T-cell (primary cell): Measurements from ENCODE around the gene SLC23A1. TPM values are rescaled to one million over a fixed set of nuclear protein-coding genes. Genes with fewer than 3 reads are reported as not detected.

Experiments
- ATAC-seq, 4 experiments: fragments of 200-7000 bp in 3 of 4; fragments of 150-1000 bp in 1 of 4; cut with Tn5 transposase; replicated peaks in 1 of 4; 1 replicate in 3 of 4; 2 replicates in 1 of 4; pipeline ENCODE4 v1.10.0; 2021; ENCODE audit warnings: moderate library complexity in 3 of 4, mild to moderate bottlenecking in 2 of 4, moderate number of reproducible peaks in 1 of 4
- CTCF ChIA-PET, 2 donors: fragments of 300-600 bp; sonication (Branson Sonifier 250); formaldehyde crosslinking; loops; one replicate each; lab custom pipeline; 2022; ENCODE audit warnings: antibody characterized with exemption in 2 of 2; lab: Charles Lee
- POLR2A ChIA-PET, 2 donors: fragments of 300-600 bp; sonication (Branson Sonifier 250); formaldehyde crosslinking; loops; one replicate each; lab custom pipeline; 2022; ENCODE audit warnings: antibody characterized with exemption in 2 of 2; lab: Charles Lee
- DNase-seq, 35 experiments: peaks; one replicate each; pipeline versions ENCODE4 v3.0.0 to v3.0.0-alpha.2; 2013 to 2023
- H3K27ac ChIP-seq: one replicate; pipeline ENCODE4 v1.5.1; 2013; ENCODE audit warnings: low read length
- H3K27me3 ChIP-seq, 2 experiments: replicated peaks in 1 of 2; 1 replicate in 1 of 2; 2 replicates in 1 of 2; pipeline versions ENCODE4 v1.6.1 to v1.7.0; 2013; ENCODE audit warnings: low read length in 1 of 2, mixed read lengths in 1 of 2; ENCODE audit not compliant: control insufficient read depth in 2 of 2, insufficient read depth in 2 of 2; ENCODE audit errors: extremely low read depth in 1 of 2
- H3K36me3 ChIP-seq, 2 donors: 1 replicate in 1 of 2; 2 replicates in 1 of 2; pipeline versions ENCODE4 v1.6.1 to v1.7.0; 2013; ENCODE audit warnings: low read length in 1 of 2; ENCODE audit not compliant: control insufficient read depth in 2 of 2, insufficient read depth in 1 of 2; ENCODE audit errors: extremely low read depth in 1 of 2
- H3K4me1 ChIP-seq, 2 experiments: 1 replicate in 1 of 2; 2 replicates in 1 of 2; pipeline versions ENCODE4 v1.6.1 to v1.7.0; 2013; ENCODE audit warnings: low read length in 2 of 2, mixed read lengths in 1 of 2; ENCODE audit not compliant: insufficient read depth in 2 of 2, control insufficient read depth in 1 of 2; ENCODE audit errors: extremely low read depth in 1 of 2
- H3K4me3 ChIP-seq, 2 donors: 1 replicate in 1 of 2; 2 replicates in 1 of 2; pipeline versions ENCODE4 v1.5.1 to v1.7.0; 2013; ENCODE audit warnings: mild to moderate bottlenecking in 2 of 2, low read length in 1 of 2, moderate library complexity in 1 of 2; ENCODE audit not compliant: control insufficient read depth in 1 of 2; ENCODE audit errors: extremely low read depth in 1 of 2
- H3K9me3 ChIP-seq: 2 replicates; pipeline ENCODE4 v1.7.0; 2013
- H3K27ac Mint-ChIP-seq, 2 donors: one replicate each; pipeline ENCODE4 v1.8.0; 2020 to 2021; ENCODE audit warnings: mild to moderate bottlenecking in 2 of 2, mixed read lengths in 2 of 2
- H3K27me3 Mint-ChIP-seq, 2 donors: one replicate each; pipeline ENCODE4 v1.8.0; 2021 to 2022; ENCODE audit warnings: mixed read lengths in 2 of 2
- H3K36me3 Mint-ChIP-seq: one replicate; pipeline ENCODE4 v1.8.0; 2021; ENCODE audit warnings: mixed read lengths
- H3K4me1 Mint-ChIP-seq, 3 donors: one replicate each; pipeline ENCODE4 v1.8.0; 2020 to 2022; ENCODE audit warnings: mixed read lengths in 3 of 3, mild to moderate bottlenecking in 1 of 3
- H3K4me3 Mint-ChIP-seq, 3 donors: one replicate each; pipeline ENCODE4 v1.8.0; 2020 to 2022; ENCODE audit warnings: mild to moderate bottlenecking in 3 of 3, mixed read lengths in 3 of 3, moderate library complexity in 3 of 3
- H3K9me3 Mint-ChIP-seq, 3 donors: one replicate each; pipeline ENCODE4 v1.8.0; 2020 to 2022; ENCODE audit warnings: mixed read lengths in 3 of 3
- WGBS: methylation state at CpG from one replicate; pipeline ENCODE4 v1.1.5; 2013; ENCODE audit warnings: missing lambda C conversion rate; ENCODE audit not compliant: insufficient coverage; 5-methylcytosine and 5-hydroxymethylcytosine counted together
- total RNA-seq, 35 experiments: library from RNA in 6 of 35; stranded (reverse) in 6 of 35; fragments of 120-200 nt in 1 of 35; gene quantifications; one replicate each; pipeline versions ENCODE4 v1.2.1 to v1.2.4 and lab custom pipeline; 2013 to 2026

The SLC23A1 gene
- total RNA-seq, 5 donors from 2014 or later (not counting 1 experiment from before 2014, with no cell fraction given): 0.15 to 0.86 TPM; not detected in 3

DNA sequence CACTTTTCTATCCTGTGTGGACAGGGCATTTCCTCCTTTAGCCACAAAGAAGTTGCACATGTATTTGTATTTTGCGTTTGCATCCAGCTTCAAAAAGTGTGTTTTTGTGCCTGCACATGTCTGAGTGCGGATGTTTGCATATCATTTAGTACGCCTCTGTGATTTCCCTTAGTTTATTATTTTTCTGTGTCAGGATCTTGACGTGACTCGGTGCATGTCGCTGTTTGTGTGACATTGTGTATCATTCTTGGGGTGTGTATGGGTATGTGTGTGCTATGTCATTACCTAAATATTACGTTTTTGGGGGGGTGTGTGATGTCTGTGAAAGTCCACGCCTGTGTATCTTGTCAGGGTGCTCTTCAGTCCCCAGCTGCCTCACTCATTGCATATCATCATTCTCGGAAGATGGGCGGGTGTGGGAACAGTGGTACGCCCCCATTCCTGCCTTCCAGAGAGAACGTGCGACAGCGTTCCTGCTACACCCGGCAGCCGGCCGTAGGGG is 41.9 kb downstream of the SLC23A1 start:
- H3K9me3 ChIP-seq: no peaks in the 10 kb centered on the region
- H3K4me1 ChIP-seq: peaks cover 23 to 32% of the 10 kb centered on the region in 2 experiments
- peak overlapping the region; percentile 99 for H3K27ac ChIP-seq
- POLR2A ChIA-PET: interaction anchor here (0.7 to 1.6 kb wide), 7 partner anchors 9 to 891 kb away, joined by 3 to 12 read pairs (median 5); partner anchors contain the start of gene MATR3 (in 1 of the 2)
- Mint-ChIP-seq H3K4me1 (peaks cover 55 to 61% (median 60%) of the 10 kb centered on the region in 3 donors), H3K27ac (peak overlapping the region; percentile 99), H3K9me3 (no peaks in the 10 kb centered on the region), H3K36me3 (peaks cover 18% of the 10 kb centered on the region), H3K4me3 (peak overlapping the region; percentile 98 to 100 (median 100)), H3K27me3 (no peaks in the 10 kb centered on the region)
- peaks cover 0 to 3% of the 10 kb centered on the region in 2 experiments for H3K27me3 ChIP-seq
- H3K36me3 ChIP-seq: no peaks in the 10 kb centered on the region
- 2% methylated on average over 15 of the region's 17 CpGs for WGBS
- CTCF ChIA-PET: interaction anchor here (0.6 to 1.6 kb wide), 8 partner anchors 10 to 762 kb away, joined by 3 to 7 read pairs (median 6); partner anchors contain the start of gene MATR3 (in 1 of the 2)
- DNase-seq: no peak
- ATAC-seq: peak in 3 of 4 experiments; percentile 12 to 17 (median 13)
- peak overlapping the region; percentile 99 to 100 for H3K4me3 ChIP-seq

DNA sequence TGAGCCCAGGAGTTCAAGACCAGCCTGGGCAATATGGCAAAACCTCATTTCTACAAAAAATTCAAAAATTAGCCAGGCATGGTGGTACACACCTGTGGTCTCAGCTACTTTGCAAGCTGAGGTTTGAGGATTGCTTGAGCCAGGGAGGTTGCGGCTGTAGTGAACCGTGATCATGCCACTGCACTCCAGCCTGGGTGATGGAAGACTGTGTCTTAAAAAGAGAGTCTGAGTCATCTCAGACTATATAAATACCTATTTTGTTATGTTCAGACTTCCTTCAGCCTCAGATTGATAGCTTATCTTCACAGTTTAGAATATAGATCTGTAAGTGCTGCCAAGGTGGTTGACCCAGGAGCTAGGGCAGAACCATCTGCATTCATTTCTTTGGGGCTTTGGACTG is 43.0 kb downstream of the SLC23A1 start:
- H3K27ac ChIP-seq: no peak overlapping the region
- H3K4me3 ChIP-seq: no peak overlapping the region
- H3K9me3 ChIP-seq: no peaks in the 10 kb centered on the region
- H3K4me3 Mint-ChIP-seq: peak overlapping the region in 2 of 3 donors; percentile 36 to 100
- H3K27me3 ChIP-seq: peaks cover 0 to 3% of the 10 kb centered on the region in 2 experiments
- ATAC-seq (no peak), DNase-seq (no peak)
- no peak overlapping the region for H3K27ac Mint-ChIP-seq
- peaks cover 23 to 26% of the 10 kb centered on the region in 2 experiments for H3K4me1 ChIP-seq
- H3K36me3 ChIP-seq: no peaks in the 10 kb centered on the region
- no CpG with 5 or more reads among the region's 2 CpGs for WGBS
- no peaks in the 10 kb centered on the region for H3K27me3 Mint-ChIP-seq
- CTCF ChIA-PET: no interaction called here
- POLR2A ChIA-PET: interaction anchor here in 1 of 2 donors (0.7 kb wide), 2 partner anchors 27 to 796 kb away, joined by 3 to 6 read pairs; no protein-coding TSS in a partner anchor
- peaks cover 51 to 59% (median 52%) of the 10 kb centered on the region in 3 donors for H3K4me1 Mint-ChIP-seq
- peaks cover 14% of the 10 kb centered on the region for H3K36me3 Mint-ChIP-seq
- no peaks in the 10 kb centered on the region for H3K9me3 Mint-ChIP-seq

DNA sequence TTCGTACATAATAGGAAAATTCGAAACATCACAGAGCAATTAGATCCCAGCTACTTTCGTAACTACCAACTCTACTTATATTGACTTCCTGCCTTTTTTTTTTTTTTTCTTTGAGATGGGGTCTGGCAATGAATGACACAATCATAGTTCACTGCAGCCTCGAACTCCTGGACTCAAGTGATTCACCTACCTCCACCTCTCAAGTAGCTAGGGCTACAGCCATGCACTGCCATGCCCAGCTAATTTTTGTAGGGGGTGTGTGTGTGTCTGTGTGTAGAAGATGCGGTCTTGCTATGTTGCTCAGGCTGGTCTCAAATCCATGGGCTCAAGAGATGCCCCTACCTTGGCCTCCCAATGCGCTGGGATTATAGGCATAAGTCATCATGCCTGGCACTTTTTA is 47.3 kb downstream of the SLC23A1 start:
- peaks cover under 1 to 3% of the 10 kb centered on the region in 2 experiments for H3K4me1 ChIP-seq
- no peaks in the 10 kb centered on the region for H3K27me3 ChIP-seq
- H3K27ac ChIP-seq: no peak overlapping the region
- H3K36me3 ChIP-seq: peaks cover 3 to 17% of the 10 kb centered on the region in 2 donors
- no peaks in the 10 kb centered on the region for H3K27me3 Mint-ChIP-seq
- no peak overlapping the region for H3K4me3 Mint-ChIP-seq
- H3K36me3 Mint-ChIP-seq: peaks cover 9% of the 10 kb centered on the region
- POLR2A ChIA-PET: interaction anchor here (0.5 to 1.1 kb wide), 3 partner anchors 14 to 1109 kb away, joined by 4 to 9 read pairs (median 9); no protein-coding TSS in a partner anchor
- no peak overlapping the region for H3K4me3 ChIP-seq
- ATAC-seq (peak in 3 of 4 experiments; percentile 23 to 40 (median 29)), DNase-seq (peak in 2 of 35 experiments; percentile 24 to 27)
- CTCF ChIA-PET: interaction anchor here in 1 of 2 donors (0.6 to 0.7 kb wide), 3 partner anchors 11 to 737 kb away, joined by 3 read pairs; no protein-coding TSS in a partner anchor
- no peaks in the 10 kb centered on the region for H3K9me3 ChIP-seq
- 67% methylated on average over 1 of the region's 6 CpGs for WGBS
- H3K9me3 Mint-ChIP-seq: no peaks in the 10 kb centered on the region
- peak overlapping the region in 1 of 2 donors; percentile 71 for H3K27ac Mint-ChIP-seq
- peaks cover 12 to 24% (median 15%) of the 10 kb centered on the region in 3 donors for H3K4me1 Mint-ChIP-seq

Other genes with a start within 250 kb of the SLC23A1 start
- gene SIL1, start 184.9 kb downstream of the SLC23A1 start, total RNA-seq: 10 to 100 TPM; 14.2 to 16.5 (median 15.8) TPM
- gene MATR3, start 89.6 kb downstream of the SLC23A1 start, total RNA-seq: 100 to 1,000 TPM; 187 to 359 (median 200) TPM
- gene PAIP2, start 41.4 kb downstream of the SLC23A1 start, total RNA-seq: 100 to 1,000 TPM in 4 of 5 donors, 10 to 100 TPM in 1; 96.5 to 119 (median 101) TPM
- gene MZB1, start 6.6 kb upstream of the SLC23A1 start, total RNA-seq: 1 to 10 TPM; 2.2 to 6.5 (median 5.0) TPM
- gene PROB1, start 11.8 kb upstream of the SLC23A1 start, total RNA-seq: 1 to 10 TPM in 3 of 5 donors, under 1 TPM in 2; 0.58 to 1.7 (median 1.5) TPM
- 1 to 10 TPM; 3.6 to 9.0 (median 4.8) TPM for gene SPATA24, start 20.8 kb upstream of the SLC23A1 start, total RNA-seq
- gene DNAJC18, start 56.2 kb upstream of the SLC23A1 start, total RNA-seq: 1 to 10 TPM; 4.7 to 7.2 (median 6.4) TPM
- under 1 TPM in 1 of 5 donors, not detected in 4; 0.70 TPM for gene ECSCR, start 79.4 kb upstream of the SLC23A1 start, total RNA-seq
- gene SMIM33, start 87.7 kb upstream of the SLC23A1 start, total RNA-seq: 1 to 10 TPM in 1 of 5 donors, under 1 TPM in 4; 0.13 to 1.1 (median 0.47) TPM
- 100 to 1,000 TPM; 102 to 181 (median 138) TPM for gene STING1, start 99.5 kb upstream of the SLC23A1 start, total RNA-seq
- gene UBE2D2, start 178.0 kb upstream of the SLC23A1 start, total RNA-seq: 100 to 1,000 TPM; 138 to 176 (median 152) TPM